IPS-18a (cell line): Measurements from ENCODE around the gene MACROD2.

Source experiments
- H3K27ac ChIP-seq: one replicate; pipeline ENCODE4 v1.5.1; 2013; ENCODE audit warnings: low read length
- H3K27me3 ChIP-seq: one replicate; pipeline ENCODE4 v1.6.1; 2013; ENCODE audit warnings: mild to moderate bottlenecking, low read length; ENCODE audit not compliant: control insufficient read depth, insufficient read depth
- H3K36me3 ChIP-seq: one replicate; pipeline ENCODE4 v1.6.1; 2013; ENCODE audit warnings: low read depth, low read length; ENCODE audit not compliant: control insufficient read depth
- H3K4me1 ChIP-seq: one replicate; pipeline ENCODE4 v1.6.1; 2013; ENCODE audit warnings: low read depth, low read length; ENCODE audit not compliant: control insufficient read depth
- H3K4me3 ChIP-seq: one replicate; pipeline ENCODE4 v1.5.1; 2013; ENCODE audit warnings: low read length
- H3K9ac ChIP-seq: one replicate; pipeline ENCODE4 v1.6.1; 2013; ENCODE audit warnings: mild to moderate bottlenecking, low read length, moderate library complexity
- H3K9me3 ChIP-seq: one replicate; pipeline ENCODE4 v1.6.1; 2013; ENCODE audit warnings: low read depth, low read length; ENCODE audit not compliant: control insufficient read depth

MACROD2 gene

GRCh38 chr20:14816471-14816870, 821.2 kb downstream of the MACROD2 start:
- no peaks in the 10 kb centered on the region for H3K4me1 ChIP-seq
- H3K9me3 ChIP-seq, result no peaks in the 10 kb centered on the region

GRCh38 chr20:14817101-14817500, 821.8 kb downstream of the MACROD2 start:
- Histone ChIP-seq H3K9ac (no peak overlapping the region), H3K4me3 (no peak overlapping the region), H3K36me3 (no peaks in the 10 kb centered on the region), H3K27me3 (no peaks in the 10 kb centered on the region), H3K4me1 (no peaks in the 10 kb centered on the region), H3K9me3 (no peaks in the 10 kb centered on the region), H3K27ac (no peak overlapping the region)

More at GRCh38 chr20:14816471-14816870, 821.2 kb downstream of the MACROD2 start:
- H3K27me3 ChIP-seq, result no peaks in the 10 kb centered on the region
- no peak overlapping the region for H3K27ac ChIP-seq
- H3K4me3 ChIP-seq, result no peak overlapping the region
- H3K36me3 ChIP-seq, result no peaks in the 10 kb centered on the region
- no peak overlapping the region for H3K9ac ChIP-seq

- Histone ChIP-seq H3K36me3 (no peaks in the 10 kb centered on the region), H3K9ac (no peak overlapping the region), H3K27ac (no peak overlapping the region), H3K9me3 (no peaks in the 10 kb centered on the region), H3K27me3 (no peaks in the 10 kb centered on the region), H3K4me3 (no peak overlapping the region), H3K4me1 (peaks cover 7% of the 10 kb centered on the region)
These were observed 825.5 kb downstream of the MACROD2 start for GRCh38 chr20:14820771-14821170.

GRCh38 chr20:14821251-14821650, 825.9 kb downstream of the MACROD2 start:
- Histone ChIP-seq H3K36me3 (no peaks in the 10 kb centered on the region), H3K27ac (no peak overlapping the region), H3K4me3 (no peak overlapping the region), H3K9ac (no peak overlapping the region), H3K4me1 (peaks cover 7% of the 10 kb centered on the region), H3K9me3 (no peaks in the 10 kb centered on the region), H3K27me3 (no peaks in the 10 kb centered on the region)

DNA sequence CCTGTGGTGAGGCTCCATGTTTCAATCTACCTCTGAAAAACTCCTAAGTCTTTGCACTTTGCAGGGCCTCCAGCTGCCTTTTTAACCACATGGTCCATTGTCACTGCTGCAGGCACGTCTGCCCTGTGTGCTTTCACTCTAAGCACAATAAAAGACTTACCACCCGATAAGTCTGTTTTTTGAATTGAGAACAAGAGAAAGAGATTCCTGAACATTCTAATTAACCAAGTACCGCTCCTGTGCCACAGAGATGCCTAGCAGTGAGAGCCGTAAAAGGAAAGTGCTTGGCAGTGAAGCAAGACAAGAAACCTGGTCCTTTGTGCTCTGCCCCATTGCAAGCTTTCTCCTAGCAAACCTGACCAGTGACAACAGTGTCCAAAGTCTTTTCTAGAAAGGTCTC, 829.7 kb downstream of the MACROD2 start:
- no peak overlapping the region for H3K9ac ChIP-seq
- no peaks in the 10 kb centered on the region for H3K9me3 ChIP-seq
- H3K27me3 ChIP-seq, result no peaks in the 10 kb centered on the region
- H3K4me1 ChIP-seq, result peaks cover 7% of the 10 kb centered on the region
- no peak overlapping the region for H3K27ac ChIP-seq
- H3K36me3 ChIP-seq, result no peaks in the 10 kb centered on the region
- H3K4me3 ChIP-seq, result no peak overlapping the region

- no peak overlapping the region for H3K27ac ChIP-seq
- H3K4me1 ChIP-seq, result peaks cover 7% of the 10 kb centered on the region
- no peaks in the 10 kb centered on the region for H3K27me3 ChIP-seq
- H3K9me3 ChIP-seq, result no peaks in the 10 kb centered on the region
- H3K9ac ChIP-seq, result no peak overlapping the region
- H3K4me3 ChIP-seq, result no peak overlapping the region
- no peaks in the 10 kb centered on the region for H3K36me3 ChIP-seq
These were observed 831.4 kb downstream of the MACROD2 start for GRCh38 chr20:14826543-14827313.

GRCh38 chr20:14828459-14828858, 833.1 kb downstream of the MACROD2 start:
- H3K27ac ChIP-seq, result no peak overlapping the region
- peaks cover 7% of the 10 kb centered on the region for H3K4me1 ChIP-seq
- H3K36me3 ChIP-seq, result no peaks in the 10 kb centered on the region
- no peaks in the 10 kb centered on the region for H3K9me3 ChIP-seq
- H3K27me3 ChIP-seq, result no peaks in the 10 kb centered on the region
- H3K9ac ChIP-seq, result no peak overlapping the region
- H3K4me3 ChIP-seq, result no peak overlapping the region

GRCh38 chr20:14829906-14830305, 834.6 kb downstream of the MACROD2 start:
- Histone ChIP-seq H3K36me3 (no peaks in the 10 kb centered on the region), H3K9me3 (no peaks in the 10 kb centered on the region), H3K27me3 (no peaks in the 10 kb centered on the region), H3K27ac (no peak overlapping the region), H3K4me1 (peaks cover 4% of the 10 kb centered on the region), H3K4me3 (no peak overlapping the region), H3K9ac (no peak overlapping the region)

DNA sequence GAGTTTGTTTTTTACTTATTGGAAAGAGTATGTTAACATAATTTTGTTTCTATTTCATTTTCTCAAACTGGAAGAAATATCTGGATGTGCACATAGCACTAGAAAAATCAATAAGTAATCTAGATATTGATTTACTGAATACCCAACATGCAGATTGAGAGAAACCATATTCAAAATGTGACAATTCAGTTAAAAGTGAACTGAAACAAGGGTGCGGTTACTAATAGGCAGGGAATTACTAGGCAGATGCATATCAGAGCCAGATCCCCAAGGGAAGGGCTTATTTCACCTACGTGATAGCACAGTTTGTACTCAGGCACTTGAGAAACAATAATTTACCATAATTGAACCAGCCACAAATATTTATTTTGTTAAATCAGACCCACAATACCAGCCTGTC, 835.1 kb downstream of the MACROD2 start:
- Histone ChIP-seq H3K9me3 (no peaks in the 10 kb centered on the region), H3K36me3 (no peaks in the 10 kb centered on the region), H3K4me1 (no peaks in the 10 kb centered on the region), H3K27me3 (no peaks in the 10 kb centered on the region), H3K27ac (no peak overlapping the region), H3K9ac (no peak overlapping the region), H3K4me3 (no peak overlapping the region)

DNA sequence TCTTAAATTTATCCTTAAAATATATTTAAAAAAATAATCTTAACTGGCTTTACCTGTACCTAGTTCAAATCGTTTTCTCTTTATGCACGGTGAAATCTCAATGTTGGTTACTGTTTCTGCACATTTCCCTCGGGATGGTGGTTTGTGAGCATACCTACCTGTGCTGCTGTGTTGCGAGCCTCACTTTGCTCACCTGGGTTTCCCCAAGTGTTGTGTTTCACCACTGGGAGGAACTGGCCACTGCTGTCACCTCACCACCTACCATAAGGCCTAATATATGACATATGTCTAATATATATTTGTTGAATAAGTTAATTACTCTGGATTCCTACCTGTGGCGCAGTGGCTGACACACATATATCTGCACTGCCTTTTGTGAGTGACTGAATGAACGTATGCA, 835.6 kb downstream of the MACROD2 start:
- Histone ChIP-seq H3K4me1 (no peaks in the 10 kb centered on the region), H3K27ac (no peak overlapping the region), H3K27me3 (no peaks in the 10 kb centered on the region), H3K36me3 (no peaks in the 10 kb centered on the region), H3K9me3 (no peaks in the 10 kb centered on the region), H3K9ac (no peak overlapping the region), H3K4me3 (no peak overlapping the region)

DNA sequence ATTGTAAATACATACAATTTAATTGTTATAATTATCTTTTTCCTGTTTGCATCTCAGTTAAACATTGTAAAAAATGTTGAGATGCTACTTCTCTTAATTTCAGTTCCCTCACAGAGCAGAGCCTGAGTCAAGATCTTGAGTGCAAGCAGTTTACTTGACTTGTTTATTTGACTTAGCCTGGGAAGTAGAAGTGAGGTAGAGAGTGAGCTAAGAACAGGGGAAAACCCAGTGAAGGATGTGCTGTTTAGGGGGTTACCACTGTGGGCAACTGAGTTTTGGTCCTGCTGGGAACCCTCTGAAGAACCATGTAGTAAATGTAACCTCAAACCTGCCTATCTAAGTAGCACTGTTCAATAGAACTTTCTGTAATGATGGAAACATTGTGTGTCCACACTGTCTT, 837.3 kb downstream of the MACROD2 start:
- H3K36me3 ChIP-seq, result no peaks in the 10 kb centered on the region
- no peak overlapping the region for H3K9ac ChIP-seq
- no peaks in the 10 kb centered on the region for H3K27me3 ChIP-seq
- no peak overlapping the region for H3K27ac ChIP-seq
- no peak overlapping the region for H3K4me3 ChIP-seq
- H3K4me1 ChIP-seq, result no peaks in the 10 kb centered on the region
- no peaks in the 10 kb centered on the region for H3K9me3 ChIP-seq
